Medulla oblongata (tissue), 1 donor: ENCODE data around the gene TICAM2.

Source experiments
- DNase-seq: peaks from one replicate; pipeline ENCODE4 v3.0.0-alpha.2; 2015; ENCODE audit errors: extremely low spot score

TICAM2 gene

DNA sequence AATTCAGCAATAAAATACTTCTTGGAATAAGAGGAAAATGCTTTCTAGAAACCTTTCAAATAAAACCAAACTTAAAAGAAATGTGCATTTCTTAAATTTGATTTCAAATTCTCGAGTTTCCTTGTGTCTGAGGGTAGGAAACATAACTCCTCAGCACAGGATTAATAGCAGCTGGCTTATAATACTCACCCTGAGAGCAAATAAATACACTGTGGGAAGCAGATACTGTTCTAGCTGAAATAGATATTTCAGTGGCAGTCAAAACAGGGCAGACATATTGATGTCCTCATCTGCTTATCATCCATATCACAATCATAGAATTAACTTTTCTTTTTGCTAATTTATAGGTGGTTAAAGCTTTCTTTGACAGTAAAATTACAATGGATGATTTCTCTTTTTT lies 33.6 kb downstream of the TICAM2 start:
- DNase-seq: no peak

- DNase-seq: no peak
Observed at GRCh38 chr5:115565233-115565632, 37.0 kb downstream of the TICAM2 start.

- no peak for DNase-seq
Observed at GRCh38 chr5:115561176-115561575, 41.1 kb downstream of the TICAM2 start.

GRCh38 chr5:115559524-115559923 lies 42.8 kb downstream of the TICAM2 start:
- no peak for DNase-seq

DNA sequence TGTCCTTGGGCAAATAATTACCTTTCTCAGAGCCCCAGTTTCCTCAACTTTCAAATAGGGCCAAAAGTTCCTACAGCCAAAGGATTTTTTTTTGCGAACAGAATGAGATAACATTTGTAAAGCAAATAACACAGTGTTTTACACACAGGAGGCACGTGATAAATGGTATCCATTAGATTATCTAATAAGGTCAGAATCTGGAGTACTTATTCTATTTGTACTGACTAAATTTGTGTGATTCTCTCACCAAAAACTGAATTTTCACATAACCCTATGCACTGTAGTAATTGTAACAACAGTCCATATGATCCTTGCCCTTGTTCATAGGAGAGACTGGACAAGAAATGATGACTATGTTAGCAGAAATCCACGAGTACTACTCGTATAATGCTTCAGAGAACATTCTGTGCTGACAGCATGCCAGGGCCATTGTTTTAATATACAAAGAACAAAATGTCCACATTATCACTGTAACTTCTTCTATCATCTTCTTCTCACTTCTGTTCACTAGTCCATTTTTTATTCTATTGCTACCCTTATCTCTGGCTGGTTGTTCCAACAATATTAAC lies 43.8 kb downstream of the TICAM2 start:
- no peak for DNase-seq

DNA sequence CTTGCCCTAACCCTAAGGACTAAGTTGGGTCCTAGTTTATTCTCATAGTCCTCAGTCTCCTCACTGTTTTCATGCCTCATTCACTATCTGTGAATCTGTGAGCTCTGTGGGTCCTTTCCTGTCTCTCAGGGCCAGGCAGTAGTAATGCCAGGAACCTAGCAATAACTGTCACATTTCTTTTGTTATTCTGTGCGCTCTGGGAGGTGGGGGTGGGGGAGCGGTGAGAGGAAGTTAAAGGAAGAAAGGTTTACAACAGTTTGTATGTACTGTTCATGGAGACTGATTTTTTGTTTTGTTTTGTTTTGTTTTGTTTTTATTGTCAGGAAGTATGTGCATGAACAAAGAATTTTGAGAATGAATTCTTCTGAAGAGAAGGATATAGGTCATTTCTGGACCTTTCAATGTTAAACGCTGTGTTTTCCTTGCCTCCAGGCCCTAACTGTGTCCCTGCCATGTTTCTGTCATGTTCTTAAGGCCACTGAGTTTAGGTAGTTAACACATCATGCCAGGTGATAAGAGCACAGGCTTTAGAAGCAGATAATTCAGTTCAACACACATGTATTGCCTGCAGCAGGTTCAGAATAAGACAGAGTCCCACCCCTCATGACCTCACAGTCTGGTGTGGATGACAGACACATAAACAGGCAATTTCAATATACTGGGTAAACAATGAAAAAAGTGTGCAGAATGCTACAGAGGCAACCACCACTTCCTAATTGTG lies 44.5 kb downstream of the TICAM2 start:
- no peak for DNase-seq

GRCh38 chr5:115556276-115556675 lies 46.0 kb downstream of the TICAM2 start:
- no peak for DNase-seq

- DNase-seq: no peak
Observed at GRCh38 chr5:115555084-115555633, 47.1 kb downstream of the TICAM2 start.

DNA sequence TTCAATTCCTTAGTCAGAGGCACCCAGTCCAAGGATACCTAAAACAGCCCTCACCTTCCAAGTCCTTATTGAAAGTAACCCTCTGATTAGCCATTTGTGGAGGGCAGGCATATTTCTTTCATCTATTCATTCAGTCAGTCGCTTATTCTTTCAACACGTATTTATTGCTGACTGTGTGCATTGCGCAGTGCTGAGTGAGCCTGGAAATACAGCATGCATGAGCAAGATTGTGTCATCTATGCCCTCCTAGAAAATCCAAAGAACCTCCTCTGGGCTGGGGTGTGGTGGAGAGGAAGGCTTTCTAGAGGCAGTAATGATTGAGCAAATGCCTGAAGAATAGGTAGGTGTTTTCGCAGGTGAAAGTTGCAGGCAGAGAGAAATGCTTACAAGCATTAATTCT lies 49.2 kb downstream of the TICAM2 start:
- no peak for DNase-seq

DNA sequence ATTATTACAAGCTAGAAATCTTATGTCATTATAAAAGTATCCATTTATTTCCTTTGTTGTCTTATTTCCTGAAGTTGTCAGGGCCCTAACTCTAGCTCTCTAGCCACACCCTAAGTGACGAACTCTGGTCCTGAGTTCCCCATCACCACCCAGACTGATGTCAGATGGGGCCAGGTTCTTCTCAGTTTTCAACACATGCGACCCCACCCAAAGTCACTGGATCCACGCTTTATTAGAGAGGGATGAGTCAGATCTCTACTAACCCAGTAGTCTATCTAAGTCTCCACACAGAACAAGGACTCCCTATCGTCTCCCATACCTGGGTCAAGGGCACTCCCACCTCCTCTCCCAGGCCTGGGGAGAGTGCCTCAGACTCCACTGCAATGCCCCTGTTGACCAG lies 50.9 kb downstream of the TICAM2 start:
- no peak for DNase-seq

- no peak for DNase-seq
Observed at GRCh38 chr5:115549154-115549553, 53.1 kb downstream of the TICAM2 start.

DNA sequence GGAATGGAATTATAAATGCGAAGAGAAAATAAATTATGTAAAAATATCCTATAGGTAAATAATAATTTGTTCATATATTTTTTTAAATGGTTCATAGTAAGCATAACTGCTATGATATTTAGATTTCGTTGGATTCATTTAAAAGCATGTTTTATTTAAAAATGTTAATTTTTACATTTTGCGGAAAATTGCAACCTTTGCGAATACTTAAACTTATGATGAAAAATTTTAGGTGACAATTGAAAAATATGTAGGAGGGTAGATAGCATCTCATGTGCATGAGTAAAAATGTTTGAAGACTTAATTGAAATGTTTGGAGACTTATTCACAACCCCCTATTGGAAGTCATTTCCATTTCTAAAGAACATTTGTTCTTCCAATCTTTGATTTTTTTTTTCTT lies 53.6 kb downstream of the TICAM2 start:
- no peak for DNase-seq

DNA sequence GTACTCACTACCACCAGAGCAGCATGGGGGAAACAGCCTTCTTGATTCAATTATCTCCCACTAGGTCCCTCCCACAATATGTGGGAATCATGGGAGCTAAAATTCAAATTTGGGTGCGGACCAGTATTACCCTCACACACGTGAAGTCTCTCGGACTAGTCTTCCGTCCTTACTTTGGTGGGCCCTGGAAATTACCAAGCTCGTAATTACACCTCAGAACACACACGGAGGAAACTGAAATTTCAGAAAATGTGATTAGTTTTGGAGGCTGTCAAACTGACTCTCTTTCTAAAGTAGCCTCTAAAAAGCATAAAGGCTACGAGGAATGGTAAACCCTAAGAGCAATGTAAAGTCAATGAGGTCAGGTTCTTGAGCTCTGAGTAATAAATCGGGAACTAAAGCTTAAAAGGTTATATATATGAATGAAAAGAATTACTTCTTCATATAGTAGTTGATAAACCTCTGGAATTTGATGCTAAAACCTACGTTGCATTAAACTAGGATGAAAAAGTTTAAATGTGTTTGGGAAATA lies 56.9 kb downstream of the TICAM2 start:
- DNase-seq: no peak

DNA sequence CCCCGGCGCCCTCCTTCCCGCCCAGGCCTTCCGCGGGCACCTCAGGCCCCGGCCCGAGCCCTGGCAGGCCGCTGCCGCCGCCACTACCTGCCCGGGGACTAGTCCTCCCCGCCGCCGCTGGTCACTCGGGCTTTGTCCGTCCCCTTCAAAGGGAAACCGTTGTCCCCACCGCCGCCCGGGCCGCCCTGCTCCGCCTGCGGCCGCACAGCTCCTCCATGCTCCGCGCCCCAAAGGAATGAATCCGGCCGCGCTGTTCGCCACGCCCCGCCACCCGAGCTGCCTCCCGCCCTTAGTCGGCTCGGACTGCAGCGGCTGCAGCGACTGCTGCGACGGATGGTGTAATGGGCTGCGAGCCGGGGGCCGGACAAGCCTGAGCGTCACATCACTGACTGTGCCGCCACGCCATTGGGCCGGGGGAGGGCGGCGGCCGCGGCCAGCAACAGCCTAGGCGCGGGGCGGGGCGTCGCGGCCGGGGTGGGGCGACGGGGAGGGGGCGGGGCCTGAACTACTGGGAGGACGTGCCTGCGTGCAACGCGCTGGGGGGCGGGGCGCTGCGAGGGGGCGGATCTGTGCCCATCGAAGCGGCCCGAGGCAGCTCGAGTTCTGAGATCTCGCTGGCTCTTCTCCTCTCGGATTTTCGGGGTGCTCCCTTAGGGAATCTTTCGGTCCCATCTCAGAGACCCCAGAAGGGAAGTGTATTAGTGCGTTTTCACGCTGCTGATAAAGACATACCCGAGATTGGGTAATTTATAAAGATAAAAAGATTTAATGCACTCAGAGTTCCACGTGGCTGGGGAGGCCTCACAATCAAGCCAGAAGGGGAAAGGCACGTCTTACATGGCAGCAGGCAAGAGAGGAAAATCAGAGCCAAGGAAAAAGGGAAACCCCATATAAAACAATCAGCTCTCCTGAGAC lies 57.6 kb downstream of the TICAM2 start, which contains the start of gene FEM1C:
Gene FEM1C (minus strand): TSS at position 340 of the 915 bp plus-strand sequence. CDS start 1,282 bp downstream, outside the sequence.
- peak; percentile 97 for DNase-seq

- DNase-seq: peak; percentile 71
Observed at GRCh38 chr5:115544043-115544435, 58.2 kb downstream of the TICAM2 start.

DNA sequence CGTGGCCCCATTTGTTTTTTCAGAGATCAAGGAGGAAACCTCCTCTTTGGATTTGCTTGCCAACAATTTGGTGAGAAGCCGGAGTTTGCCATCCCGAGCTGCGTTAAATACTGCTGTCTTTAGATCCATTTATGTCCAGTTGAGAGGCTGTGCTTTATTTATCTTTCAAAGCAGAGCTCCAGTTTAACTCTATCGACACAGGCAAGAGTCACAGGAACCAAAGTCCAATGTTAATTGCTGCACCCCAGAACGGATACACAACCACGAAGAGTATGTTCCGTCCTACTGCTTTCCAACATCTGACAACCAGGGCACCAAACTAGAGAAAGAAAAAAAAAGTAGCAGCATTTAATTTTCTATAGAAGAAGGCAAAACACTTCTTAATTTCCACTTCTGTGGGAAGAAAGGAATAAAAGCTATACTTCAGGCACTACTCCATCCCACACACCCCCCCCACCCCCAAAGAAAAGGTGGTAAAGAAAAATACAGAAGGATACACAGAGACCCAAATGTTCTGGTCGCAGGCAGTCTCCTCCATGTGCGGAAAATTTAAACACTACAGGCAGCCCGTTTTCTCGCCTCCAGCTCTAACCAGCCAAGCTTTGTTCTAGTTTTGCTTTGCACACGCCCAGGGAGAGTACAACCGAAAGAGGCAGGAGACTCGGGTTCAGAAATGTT lies 58.8 kb downstream of the TICAM2 start:
- peak; percentile 38 for DNase-seq

GRCh38 chr5:115542651-115543364 lies 59.5 kb downstream of the TICAM2 start:
- no peak for DNase-seq

- no peak for DNase-seq
Observed at GRCh38 chr5:115542086-115542485, 60.2 kb downstream of the TICAM2 start.

DNA sequence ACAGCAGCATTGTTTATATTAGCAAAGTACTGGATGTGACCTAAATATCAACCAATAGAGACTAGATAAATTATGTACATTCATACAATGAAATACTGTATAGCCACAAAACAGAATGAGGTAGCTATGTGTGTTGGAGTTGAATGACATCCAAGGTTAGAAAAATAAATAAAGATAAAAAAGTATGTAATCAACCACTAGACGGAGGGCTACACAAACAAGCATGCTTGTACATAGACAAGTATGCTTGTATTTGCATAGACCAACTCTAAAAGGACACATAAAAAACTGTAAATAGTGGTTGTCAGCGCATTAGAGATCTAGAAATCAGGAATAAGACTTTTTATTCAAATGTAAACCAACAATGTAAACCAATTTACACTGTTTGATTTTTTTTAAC lies 60.7 kb downstream of the TICAM2 start:
- DNase-seq: no peak

- DNase-seq: no peak
Observed at GRCh38 chr5:115535479-115536035, 66.7 kb downstream of the TICAM2 start.
